HepG2 (cell line): Measurements from ENCODE around the gene MEIS1. TPM values are rescaled to one million over a fixed set of nuclear protein-coding genes. Genes with fewer than 3 reads are reported as not detected.

Experiments
- ATAC-seq: fragments of 200-7000 bp; cut with Tn5 transposase; 3 replicates; pipeline ENCODE4 v1.9.1; 2020; ENCODE audit warnings: mild to moderate bottlenecking, moderate library complexity
- BruUV-seq: library from RNA; stranded (reverse); fragments of 400-500 nt; replicated peaks from 2 replicates; lab custom pipeline; 2021; lab: Mats Ljungman, UMichigan
- CTCF ChIA-PET: fragments of 300-600 bp; formaldehyde crosslinking; extraction: SDS; loops from one replicate; lab custom pipeline; 2021; ENCODE audit warnings: low total read pairs, inconsistent platforms, low intra/inter-chr PET ratio; lab: Yijun Ruan, JAX
- POLR2A ChIA-PET: fragments of 350-600 bp; sonication (Branson Sonifier 250); formaldehyde crosslinking; loops from one replicate; lab custom pipeline; 2020; ENCODE audit warnings: antibody characterized with exemption, inconsistent platforms; lab: Yijun Ruan, JAX
- DNase-seq: peaks from one replicate; pipeline ENCODE4 v3.0.0-alpha.2; 2015; ENCODE audit warnings: low spot score
- FAIRE-seq: peaks from 3 replicates; lab custom pipeline; 2011; peaks lifted over from hg19 to GRCh38; lab: Jason Lieb, UNC
- H2AFZ ChIP-seq: one replicate; pipeline ENCODE4 v1.6.1; 2011; ENCODE audit warnings: low read length, inconsistent platforms
- H3K27ac ChIP-seq: fragments of 300-600 bp; 3 replicates; pipeline ENCODE4 v1.8.0; 2011; ENCODE audit warnings: mixed run types, mild to moderate bottlenecking, mixed read lengths, low read length, inconsistent platforms; ENCODE audit not compliant: insufficient read depth; ENCODE audit errors: extremely low read length
- H3K27me3 ChIP-seq, 2 experiments: fragments of 200-600 bp in 1 of 2; 2 replicates in 1 of 2; 3 replicates in 1 of 2; pipeline versions ENCODE4 v1.6.0 to v1.8.0; 2011; ENCODE audit warnings: low read length in 2 of 2, mild to moderate bottlenecking in 2 of 2, moderate library complexity in 2 of 2, inconsistent platforms in 1 of 2; ENCODE audit not compliant: insufficient read depth in 2 of 2, control insufficient read depth in 1 of 2
- H3K36me3 ChIP-seq, 2 experiments: fragments of 200-600 bp in 1 of 2; replicated peaks in 1 of 2; 2 replicates in 1 of 2; 3 replicates in 1 of 2; pipeline versions ENCODE4 v1.5.1 to v1.8.0; 2011; ENCODE audit warnings: low read length in 2 of 2, inconsistent platforms in 1 of 2; ENCODE audit not compliant: insufficient read depth in 2 of 2, control insufficient read depth in 1 of 2
- H3K4me1 ChIP-seq: 2 replicates; pipeline ENCODE4 v1.5.1; 2012; ENCODE audit warnings: low read length, inconsistent platforms; ENCODE audit not compliant: insufficient read depth
- H3K4me2 ChIP-seq: 2 replicates; pipeline ENCODE4 v1.6.0; 2011; ENCODE audit warnings: low read depth, low read length, inconsistent platforms
- H3K4me3 ChIP-seq, 3 experiments: fragments of 200-600 bp in 1 of 3; sonication (generic), shearing (Covaris generic) in 1 of 3; replicated peaks in 1 of 3; 2 replicates each; pipeline ENCODE4 v1.5.1; 2011 to 2016; ENCODE audit warnings: low read length in 3 of 3, inconsistent platforms in 2 of 3, low read depth in 2 of 3, mild to moderate bottlenecking in 2 of 3, control low read depth in 1 of 3, mixed read lengths in 1 of 3; ENCODE audit not compliant: insufficient read depth in 1 of 3
- H3K79me2 ChIP-seq: one replicate; pipeline ENCODE4 v1.6.1; 2011; ENCODE audit warnings: low read length, inconsistent platforms; ENCODE audit not compliant: insufficient read depth
- H3K9ac ChIP-seq: 2 replicates; pipeline ENCODE4 v1.6.0; 2011; ENCODE audit warnings: mild to moderate bottlenecking, low read depth, low read length, inconsistent platforms; ENCODE audit not compliant: insufficient read depth
- H3K9me3 ChIP-seq: 2 replicates; pipeline ENCODE4 v1.5.1; 2012; ENCODE audit warnings: mild to moderate bottlenecking, low read length
- H4K20me1 ChIP-seq: 2 replicates; pipeline ENCODE4 v1.6.0; 2011; ENCODE audit warnings: inconsistent platforms, mild to moderate bottlenecking, low read length, moderate library complexity; ENCODE audit not compliant: insufficient read depth
- BRD4 ChIP-seq: sonication (generic); formaldehyde crosslinking; IDR thresholded peaks from 2 replicates; pipeline ENCODE4 v1.4.0; 2020; ENCODE audit warnings: missing genetic modification reagents
- CBFB ChIP-seq: sonication (generic); formaldehyde crosslinking; IDR thresholded peaks from 2 replicates; pipeline ENCODE4 v1.4.0; 2020; ENCODE audit warnings: missing genetic modification reagents
- ELF4 ChIP-seq: sonication (generic); formaldehyde crosslinking; IDR thresholded peaks from 2 replicates; pipeline ENCODE4 v1.5.0; 2020; ENCODE audit warnings: missing genetic modification reagents, mild to moderate bottlenecking, moderate library complexity, borderline replicate concordance
- NR1H2 ChIP-seq: sonication (generic); formaldehyde crosslinking; IDR thresholded peaks from 2 replicates; pipeline ENCODE4 v1.8.1; 2022; ENCODE audit warnings: low read depth, missing genetic modification reagents, borderline replicate concordance
- PAF1 ChIP-seq: IDR thresholded peaks from 2 replicates; pipeline ENCODE4 v1.6.1; 2016; ENCODE audit warnings: missing genetic modification reagents, missing compliant biosample characterization
- ZNF251 ChIP-seq: sonication (generic); formaldehyde crosslinking; IDR thresholded peaks from 2 replicates; pipeline ENCODE4 v1.9.0; 2021; ENCODE audit warnings: mild to moderate bottlenecking, missing genetic modification reagents
- ZNF530 ChIP-seq: sonication (generic); formaldehyde crosslinking; IDR thresholded peaks from 2 replicates; pipeline ENCODE4 v1.5.0; 2020; ENCODE audit warnings: low read depth, mild to moderate bottlenecking, missing genetic modification reagents
- ZSCAN29 ChIP-seq: sonication (generic); formaldehyde crosslinking; conservative IDR thresholded peaks from 2 replicates; pipeline ENCODE4 v1.4.0; 2020; ENCODE audit warnings: mild to moderate bottlenecking, missing genetic modification reagents
- in situ Hi-C: cut with HindIII; loops from 2 replicates; pipeline ENCODE4 v1.10.0; 2017; ENCODE audit warnings: low pct_unique_long_range_greater_than_20kb; ENCODE audit not compliant: extremely low pct_ligation_motif_present
- intact Hi-C: fragments of 100-400 bp; cut with micrococcal nuclease; formaldehyde crosslinking; loops from one replicate; pipeline ENCODE4 v1.10.0; 2022; ENCODE audit not compliant: unreplicated experiment
- polyA plus RNA-seq, 8 experiments: library from polyadenylated mRNA; depleted of rRNA in 3 of 8; stranded (reverse) in 7 of 8; unstranded in 1 of 8; fragments of >200 nt; fragmentation: Illumina TruSeq in 4 of 8; extraction: Trizol in 4 of 8; gene quantifications; 2 replicates each; pipeline versions ENCODE4 v1.2.1 to v1.2.3, GENCODE V29; 2011 to 2016; ENCODE audit warnings: low read depth in 4 of 8, missing spikeins in 1 of 8, mixed read lengths in 1 of 8; ENCODE audit not compliant: insufficient read depth in 1 of 8
- total RNA-seq, 5 experiments: library from RNA; depleted of rRNA; stranded (reverse); fragments of >200 nt; fragmentation: Illumina TruSeq; extraction: Trizol; gene quantifications; 2 replicates each; pipeline ENCODE4 v1.2.3, GENCODE V29; 2016; ENCODE audit warnings: low read depth in 1 of 5
- TF ChIP-seq, protein P1 (sequence below): sonication (generic); formaldehyde crosslinking; IDR thresholded peaks from 2 replicates; pipeline ENCODE4 v1.4.0; 2020; ENCODE audit warnings: missing genetic modification reagents
- TF ChIP-seq, protein P2 (sequence below): sonication (generic); formaldehyde crosslinking; IDR thresholded peaks from 2 replicates; pipeline ENCODE4 v1.4.0; 2020; ENCODE audit warnings: missing genetic modification reagents
- TF ChIP-seq, protein P3 (sequence below): sonication (generic); formaldehyde crosslinking; conservative IDR thresholded peaks from 2 replicates; pipeline ENCODE4 v1.4.0; 2020; ENCODE audit warnings: missing genetic modification reagents

MEIS1 gene
- total and polyA plus RNA-seq, 2 of the 13 experiments (the other 11 are each of a cell fraction or from before 2014, with no cell fraction given): 3.8 to 6.0 TPM

- FAIRE-seq (no peak), DNase-seq (no peak), ATAC-seq (no peak)
- ChIA-PET CTCF (no interaction called here), POLR2A (no interaction called here)
- Histone ChIP-seq H3K27ac (no peak overlapping the region), H3K9me3 (no peaks in the 10 kb centered on the region), H3K79me2 (no peaks in the 10 kb centered on the region), H3K4me2 (no peak overlapping the region), H3K36me3 (no peaks in the 10 kb centered on the region), H2AFZ (no peak overlapping the region), H3K4me1 (no peaks in the 10 kb centered on the region), H3K9ac (no peak overlapping the region), H3K4me3 (no peak overlapping the region), H4K20me1 (no peaks in the 10 kb centered on the region), H3K27me3 (no peaks in the 10 kb centered on the region)
- in situ Hi-C loops: no loop called here
- intact Hi-C loops: no loop called here
- BruUV-seq: no TSS peak
- no peak for TF ChIP-seq ZNF251 (CRISPR knock-in tag)
- TF ChIP-seq CBFB (CRISPR knock-in tag): no peak
- no peak for TF ChIP-seq NR1H2 (CRISPR knock-in tag)
- no peak for TF ChIP-seq PAF1 (CRISPR knock-in tag)
- TF ChIP-seq ZNF530: no peak
- TF ChIP-seq, protein P1, sequence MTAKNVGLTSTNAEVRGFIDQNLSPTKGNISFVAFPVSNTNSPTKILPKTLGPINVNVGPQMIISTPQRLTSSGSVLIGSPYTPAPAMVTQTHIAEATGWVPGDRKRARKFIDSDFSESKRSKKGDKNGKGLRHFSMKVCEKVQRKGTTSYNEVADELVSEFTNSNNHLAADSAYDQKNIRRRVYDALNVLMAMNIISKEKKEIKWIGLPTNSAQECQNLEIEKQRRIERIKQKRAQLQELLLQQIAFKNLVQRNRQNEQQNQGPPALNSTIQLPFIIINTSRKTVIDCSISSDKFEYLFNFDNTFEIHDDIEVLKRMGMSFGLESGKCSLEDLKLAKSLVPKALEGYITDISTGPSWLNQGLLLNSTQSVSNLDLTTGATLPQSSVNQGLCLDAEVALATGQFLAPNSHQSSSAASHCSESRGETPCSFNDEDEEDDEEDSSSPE: no peak
- no peak for TF ChIP-seq BRD4 (CRISPR knock-in tag)
- TF ChIP-seq ELF4: no peak
- TF ChIP-seq, protein P2, sequence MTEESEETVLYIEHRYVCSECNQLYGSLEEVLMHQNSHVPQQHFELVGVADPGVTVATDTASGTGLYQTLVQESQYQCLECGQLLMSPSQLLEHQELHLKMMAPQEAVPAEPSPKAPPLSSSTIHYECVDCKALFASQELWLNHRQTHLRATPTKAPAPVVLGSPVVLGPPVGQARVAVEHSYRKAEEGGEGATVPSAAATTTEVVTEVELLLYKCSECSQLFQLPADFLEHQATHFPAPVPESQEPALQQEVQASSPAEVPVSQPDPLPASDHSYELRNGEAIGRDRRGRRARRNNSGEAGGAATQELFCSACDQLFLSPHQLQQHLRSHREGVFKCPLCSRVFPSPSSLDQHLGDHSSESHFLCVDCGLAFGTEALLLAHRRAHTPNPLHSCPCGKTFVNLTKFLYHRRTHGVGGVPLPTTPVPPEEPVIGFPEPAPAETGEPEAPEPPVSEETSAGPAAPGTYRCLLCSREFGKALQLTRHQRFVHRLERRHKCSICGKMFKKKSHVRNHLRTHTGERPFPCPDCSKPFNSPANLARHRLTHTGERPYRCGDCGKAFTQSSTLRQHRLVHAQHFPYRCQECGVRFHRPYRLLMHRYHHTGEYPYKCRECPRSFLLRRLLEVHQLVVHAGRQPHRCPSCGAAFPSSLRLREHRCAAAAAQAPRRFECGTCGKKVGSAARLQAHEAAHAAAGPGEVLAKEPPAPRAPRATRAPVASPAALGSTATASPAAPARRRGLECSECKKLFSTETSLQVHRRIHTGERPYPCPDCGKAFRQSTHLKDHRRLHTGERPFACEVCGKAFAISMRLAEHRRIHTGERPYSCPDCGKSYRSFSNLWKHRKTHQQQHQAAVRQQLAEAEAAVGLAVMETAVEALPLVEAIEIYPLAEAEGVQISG: no peak
- TF ChIP-seq, protein P3, sequence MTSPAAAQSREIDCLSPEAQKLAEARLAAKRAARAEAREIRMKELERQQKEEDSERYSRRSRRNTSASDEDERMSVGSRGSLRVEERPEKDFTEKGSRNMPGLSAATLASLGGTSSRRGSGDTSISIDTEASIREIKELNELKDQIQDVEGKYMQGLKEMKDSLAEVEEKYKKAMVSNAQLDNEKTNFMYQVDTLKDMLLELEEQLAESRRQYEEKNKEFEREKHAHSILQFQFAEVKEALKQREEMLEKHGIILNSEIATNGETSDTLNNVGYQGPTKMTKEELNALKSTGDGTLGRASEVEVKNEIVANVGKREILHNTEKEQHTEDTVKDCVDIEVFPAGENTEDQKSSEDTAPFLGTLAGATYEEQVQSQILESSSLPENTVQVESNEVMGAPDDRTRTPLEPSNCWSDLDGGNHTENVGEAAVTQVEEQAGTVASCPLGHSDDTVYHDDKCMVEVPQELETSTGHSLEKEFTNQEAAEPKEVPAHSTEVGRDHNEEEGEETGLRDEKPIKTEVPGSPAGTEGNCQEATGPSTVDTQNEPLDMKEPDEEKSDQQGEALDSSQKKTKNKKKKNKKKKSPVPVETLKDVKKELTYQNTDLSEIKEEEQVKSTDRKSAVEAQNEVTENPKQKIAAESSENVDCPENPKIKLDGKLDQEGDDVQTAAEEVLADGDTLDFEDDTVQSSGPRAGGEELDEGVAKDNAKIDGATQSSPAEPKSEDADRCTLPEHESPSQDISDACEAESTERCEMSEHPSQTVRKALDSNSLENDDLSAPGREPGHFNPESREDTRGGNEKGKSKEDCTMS (CRISPR knock-in tag): no peak
- TF ChIP-seq ZSCAN29 (CRISPR knock-in tag): no peak
These were observed 77.7 kb downstream of the MEIS1 start for GRCh38 chr2:66512626-66513025.
